Keratinocyte (primary cell): ENCODE results near the gene MED9.

Source experiments
- CTCF ChIP-seq, 3 experiments: IDR thresholded peaks in 1 of 3; conservative IDR thresholded peaks in 1 of 3; optimal IDR thresholded peaks in 1 of 3; 2 replicates in 2 of 3; 3 replicates in 1 of 3; pipeline versions ENCODE3 to v1.5.1; 2011; ENCODE audit warnings: low read length in 3 of 3, mild to moderate bottlenecking in 3 of 3, moderate library complexity in 2 of 3, control low read depth in 1 of 3, inconsistent platforms in 1 of 3; ENCODE audit not compliant: insufficient read depth in 2 of 3; ENCODE audit errors: extremely low read depth in 1 of 3
- EZH2 ChIP-seq: IDR thresholded peaks from one replicate; pipeline ENCODE4 v1.6.1; 2012; ENCODE audit warnings: inconsistent platforms, mild to moderate bottlenecking, low read length, moderate library complexity

DNA sequence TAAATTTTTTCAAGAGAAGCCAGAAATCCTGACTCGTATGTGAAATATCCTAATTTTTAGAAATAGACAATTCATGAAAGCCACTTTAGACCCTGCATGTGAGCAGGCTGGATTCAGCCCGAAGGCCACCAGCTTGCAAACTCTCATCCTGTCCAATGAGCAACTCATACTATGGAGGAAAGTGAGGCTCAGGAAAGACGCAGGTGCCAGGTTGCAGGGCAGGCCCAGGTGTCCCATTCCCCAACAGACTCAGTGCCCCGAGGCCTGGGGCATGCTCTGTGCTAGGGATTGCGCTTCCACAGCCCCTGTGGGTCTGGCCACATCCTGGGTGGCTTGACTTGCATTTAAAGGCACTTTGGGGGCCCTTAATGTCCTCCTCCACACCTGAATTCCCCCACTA lies 36.1 kb downstream of the MED9 start:
- TF ChIP-seq CTCF (optimal IDR thresholded peaks at IDR 0.05 in 1 of 3, IDR thresholded peaks at IDR 0.05 in 1 of 3, conservative IDR thresholded peaks at IDR 0.05 in 1 of 3; ENCODE audit: extremely low read depth in 1 of 3, insufficient read depth in 2 of 3, low read length in 3 of 3) (no peak), EZH2 (no peak)
